Measurements from ENCODE around the gene BMP5.

BMP5 gene

GRCh38 chr6:55874316-55874715 is 1.1 kb downstream of the BMP5 start:
- FAIRE-seq (no peak), DNase-seq (ENCODE audit: low spot score) (no peak)

- no peak for FAIRE-seq
- DNase-seq (ENCODE audit: low spot score), result no peak
These were observed 2.5 kb downstream of the BMP5 start for GRCh38 chr6:55872866-55873265.

- DNase-seq (ENCODE audit: low spot score), result no peak
- no peak for FAIRE-seq
These were observed 5.1 kb downstream of the BMP5 start for GRCh38 chr6:55870181-55870813.

DNA sequence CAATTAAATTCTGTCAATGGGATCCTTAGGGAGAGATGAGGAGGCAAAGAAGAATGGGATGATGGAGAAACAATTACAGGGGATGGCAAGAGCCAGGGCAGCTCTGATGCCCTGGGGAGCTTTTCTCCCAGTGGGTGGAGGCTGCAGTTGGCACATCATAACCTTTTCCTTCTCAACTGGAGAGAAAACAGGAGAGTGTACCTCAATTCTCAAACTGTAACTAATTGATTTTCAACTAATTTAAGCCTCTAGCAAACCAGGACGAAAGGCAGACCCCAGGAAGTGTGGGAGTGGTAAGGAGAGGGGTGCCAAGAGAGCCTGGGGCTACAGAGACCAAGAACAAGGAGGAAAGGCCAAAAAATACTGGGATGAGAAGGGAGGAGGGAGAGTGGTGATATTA is 5.7 kb downstream of the BMP5 start:
- FAIRE-seq, result no peak
- peak; percentile 14 for DNase-seq (ENCODE audit: low spot score)

GRCh38 chr6:55868771-55869479 is 6.5 kb downstream of the BMP5 start:
- FAIRE-seq, result peak; percentile 97
- DNase-seq (ENCODE audit: low spot score), result peak; percentile 82

DNA sequence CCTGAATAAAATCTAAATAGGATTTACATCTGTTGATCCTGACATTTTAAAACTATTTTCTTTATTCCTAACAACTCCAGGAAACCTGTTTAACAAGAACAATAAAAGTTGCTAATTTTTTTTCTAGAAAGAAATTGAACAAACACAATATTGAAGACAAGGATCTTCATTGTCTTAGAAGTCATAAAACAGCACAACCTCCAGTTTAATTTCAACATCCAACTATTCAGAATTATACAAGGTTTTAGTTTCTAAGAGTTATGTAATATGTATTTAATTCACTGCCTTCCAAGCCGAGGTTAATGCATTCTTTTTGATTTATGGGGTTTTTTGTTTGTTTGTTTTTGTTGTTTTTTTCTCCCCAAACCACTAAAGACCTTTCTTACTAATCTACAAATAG is 7.2 kb downstream of the BMP5 start:
- no peak for FAIRE-seq

DNA sequence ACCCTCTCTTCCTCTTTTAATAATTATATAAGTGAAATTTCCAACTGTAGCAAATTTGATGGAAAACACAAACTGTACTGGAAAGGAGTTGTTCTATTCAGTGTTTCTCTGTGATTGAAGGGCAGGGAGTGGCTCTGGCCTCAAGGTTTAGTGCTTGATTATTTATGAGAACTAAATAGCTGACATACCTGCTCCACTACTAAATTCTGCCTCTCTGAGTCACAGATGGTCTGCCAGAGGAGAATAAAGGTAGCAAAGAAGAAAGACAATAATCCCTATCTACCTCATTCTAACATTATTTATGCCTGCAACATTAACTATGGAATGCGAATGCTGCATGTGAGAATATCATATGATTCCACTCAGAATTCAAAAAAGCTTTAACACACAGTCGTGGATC is 9.3 kb downstream of the BMP5 start:
- peak; percentile 66 for DNase-seq (ENCODE audit: low spot score)
- FAIRE-seq, result peak; percentile 32

More for the DNA sequence above, 7.2 kb downstream of the BMP5 start:
- no peak for DNase-seq (ENCODE audit: low spot score)

GRCh38 chr6:55853008-55854001 is 22.1 kb downstream of the BMP5 start:
- no peak for FAIRE-seq

DNA sequence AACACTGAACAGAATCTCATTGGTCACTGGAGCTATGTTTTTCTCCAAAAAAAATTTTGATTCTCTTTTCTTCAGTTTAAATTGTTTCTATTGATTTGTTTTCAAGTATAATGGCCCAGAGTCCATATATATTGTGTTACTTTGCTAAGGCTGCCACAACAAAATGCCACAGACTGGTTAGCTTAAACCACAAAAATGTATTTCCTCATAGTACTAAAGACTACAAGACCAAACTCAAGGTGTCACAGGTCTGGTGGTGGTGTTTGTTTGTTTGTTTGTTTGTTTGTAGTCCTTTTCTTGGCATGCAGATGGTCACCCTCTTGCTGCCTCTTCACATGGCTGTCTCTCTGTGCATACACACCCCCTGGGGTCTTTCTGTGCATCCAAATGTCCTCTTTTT is 34.0 kb downstream of the BMP5 start:
- FAIRE-seq, result no peak

More at GRCh38 chr6:55853008-55854001, 22.1 kb downstream of the BMP5 start:
- DNase-seq (ENCODE audit: low spot score), result no peak

GRCh38 chr6:55839080-55839479 is 36.3 kb downstream of the BMP5 start:
- DNase-seq (ENCODE audit: low spot score) (no peak), FAIRE-seq (no peak)

More for the DNA sequence above, 34.0 kb downstream of the BMP5 start:
- no peak for DNase-seq (ENCODE audit: low spot score)

DNA sequence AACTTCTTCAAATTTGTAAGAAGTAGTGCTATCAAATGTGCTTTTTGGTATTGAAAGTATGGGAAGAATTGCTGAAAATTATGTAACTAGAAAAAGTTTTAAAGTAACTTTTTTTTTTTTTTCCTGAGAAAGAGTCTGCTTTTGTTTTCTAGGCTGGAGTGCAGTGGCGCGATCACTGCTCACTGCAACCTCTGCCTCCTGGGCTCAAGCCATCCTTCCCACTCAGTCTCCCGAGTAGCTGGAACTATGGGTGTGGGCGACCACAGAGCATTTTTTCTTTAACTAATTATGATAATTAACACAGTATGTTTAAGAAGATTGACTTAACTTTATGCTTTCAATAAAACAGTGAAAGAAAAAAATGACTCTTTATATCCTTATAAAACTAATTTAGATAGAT is 38.4 kb downstream of the BMP5 start:
- FAIRE-seq (no peak), DNase-seq (ENCODE audit: low spot score) (no peak)

DNA sequence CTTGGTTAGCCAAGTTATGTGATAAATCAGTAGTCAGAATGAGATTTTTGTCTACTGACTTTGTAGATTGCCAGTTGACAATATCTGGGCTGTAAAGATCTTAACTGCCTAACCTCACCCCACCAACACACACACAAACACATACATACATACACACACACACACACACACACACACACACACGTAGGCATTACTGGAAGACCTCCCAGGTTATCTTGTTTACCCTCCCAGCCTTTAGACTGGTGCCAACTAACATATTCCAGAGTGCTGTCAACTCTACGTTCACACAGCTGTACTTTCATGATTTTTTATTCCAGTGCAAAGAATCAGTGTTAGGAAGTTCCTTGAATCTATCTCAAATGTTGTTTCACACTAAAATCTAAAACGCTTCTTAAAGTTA is 38.9 kb downstream of the BMP5 start:
- DNase-seq (ENCODE audit: low spot score) (no peak), FAIRE-seq (no peak)

DNA sequence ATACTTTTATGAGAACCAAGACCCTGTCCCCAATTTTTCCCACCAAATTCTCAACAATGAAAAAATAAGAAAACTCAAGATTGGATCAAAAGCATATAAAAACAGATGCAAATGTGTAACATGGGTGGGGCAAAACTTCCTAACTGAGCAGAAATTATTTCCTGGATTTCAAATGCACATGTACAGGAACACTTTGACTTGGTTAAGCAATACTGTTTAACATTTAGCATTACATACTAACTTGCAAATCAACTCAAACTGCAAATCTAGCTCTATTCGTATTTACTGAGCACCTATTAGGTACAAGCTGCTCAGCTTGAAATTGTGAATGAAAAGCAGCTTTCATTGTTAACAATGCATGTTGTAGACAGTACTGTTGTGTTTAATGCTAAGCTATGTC is 40.2 kb downstream of the BMP5 start:
- no peak for DNase-seq (ENCODE audit: low spot score)
- FAIRE-seq, result no peak

- no peak for FAIRE-seq
- DNase-seq (ENCODE audit: low spot score), result no peak
These were observed 42.1 kb downstream of the BMP5 start for GRCh38 chr6:55833284-55833683.

DNA sequence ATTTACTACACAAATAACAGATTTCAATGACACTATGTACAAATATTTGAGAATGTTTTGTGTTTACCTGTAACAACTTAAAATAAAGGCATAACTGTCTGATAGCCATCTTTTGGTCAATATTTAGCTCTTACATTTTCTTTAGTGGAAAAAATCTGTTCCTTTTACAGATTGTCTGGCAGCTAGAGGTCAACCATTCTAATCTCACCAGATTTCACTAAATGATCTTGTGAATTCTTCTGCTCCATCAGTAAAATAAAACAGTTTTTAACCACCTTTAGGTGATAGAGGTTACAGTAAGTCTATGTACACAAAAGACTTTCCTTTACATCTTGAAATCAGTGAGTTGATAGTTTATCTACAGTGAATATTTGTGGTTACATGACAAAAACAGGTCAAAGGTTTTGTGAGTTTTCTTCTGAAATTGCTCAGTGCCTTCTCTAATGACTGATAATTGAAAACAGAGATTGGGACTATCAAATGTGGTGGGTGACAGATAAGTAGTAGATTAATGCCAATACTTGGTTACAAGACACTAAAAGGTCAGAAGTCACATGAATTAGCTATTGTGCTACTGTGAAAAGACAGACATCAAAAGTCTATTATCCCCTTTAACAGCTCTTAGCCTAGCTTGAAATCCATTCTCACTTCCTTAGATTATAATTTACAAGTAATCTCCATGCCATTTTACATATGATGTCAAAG is 47.4 kb downstream of the BMP5 start:
- FAIRE-seq, result peak; percentile 5
- DNase-seq (ENCODE audit: low spot score), result no peak

GRCh38 chr6:55826941-55827340 is 48.4 kb downstream of the BMP5 start:
- DNase-seq (ENCODE audit: low spot score), result no peak
- no peak for FAIRE-seq

DNA sequence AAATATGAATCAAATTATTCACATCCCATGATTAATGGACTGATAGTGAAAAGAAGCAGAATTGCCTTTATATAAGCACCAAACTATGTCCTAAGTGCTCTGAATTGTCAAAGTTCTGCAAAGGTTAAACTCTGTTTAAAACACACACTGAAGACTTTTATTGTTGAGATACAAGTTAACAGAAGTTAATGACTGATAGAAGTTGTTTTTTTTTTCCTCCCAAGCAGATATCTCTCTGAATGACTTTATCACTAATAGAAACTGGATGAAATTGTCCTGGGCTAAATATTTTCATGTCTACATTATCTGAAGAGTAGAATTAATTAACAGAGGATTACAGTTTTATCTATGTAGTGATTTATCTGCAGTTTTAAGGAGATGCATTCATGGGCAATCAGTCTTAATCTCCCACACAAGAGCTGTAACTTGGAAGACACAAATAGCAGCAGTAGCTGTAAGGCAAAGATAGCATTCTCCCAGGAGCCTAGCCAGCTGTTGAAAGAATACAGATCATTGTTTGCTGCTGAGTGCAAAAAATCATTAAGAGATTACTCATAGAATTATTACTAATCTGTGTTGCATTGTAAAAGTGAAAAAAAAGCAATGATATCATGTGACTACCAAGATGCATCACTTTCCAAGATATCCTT is 49.9 kb downstream of the BMP5 start:
- FAIRE-seq, result peak; percentile 84
- DNase-seq (ENCODE audit: low spot score), result peak; percentile 53

DNA sequence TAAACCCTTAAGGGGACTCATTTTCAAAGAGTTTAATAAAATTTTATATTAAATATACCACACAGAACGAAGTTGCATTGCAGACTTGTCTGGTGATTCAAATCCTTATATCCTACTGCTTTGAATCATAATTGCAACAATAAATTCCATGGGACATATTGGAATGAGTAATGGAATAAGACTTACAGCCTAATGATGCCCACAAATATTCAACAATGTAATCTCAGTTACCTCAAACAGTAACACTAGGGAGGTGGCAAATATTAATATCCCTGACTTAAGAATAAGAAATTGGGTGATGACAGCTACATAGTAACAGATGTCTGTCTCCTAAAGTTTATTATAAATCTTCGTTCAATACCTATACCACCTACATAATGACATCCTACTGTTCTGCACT is 52.6 kb downstream of the BMP5 start:
- FAIRE-seq (no peak), DNase-seq (ENCODE audit: low spot score) (peak; percentile 11)

GRCh38 chr6:55822005-55822404 is 53.4 kb downstream of the BMP5 start:
- FAIRE-seq (no peak), DNase-seq (ENCODE audit: low spot score) (no peak)

DNA sequence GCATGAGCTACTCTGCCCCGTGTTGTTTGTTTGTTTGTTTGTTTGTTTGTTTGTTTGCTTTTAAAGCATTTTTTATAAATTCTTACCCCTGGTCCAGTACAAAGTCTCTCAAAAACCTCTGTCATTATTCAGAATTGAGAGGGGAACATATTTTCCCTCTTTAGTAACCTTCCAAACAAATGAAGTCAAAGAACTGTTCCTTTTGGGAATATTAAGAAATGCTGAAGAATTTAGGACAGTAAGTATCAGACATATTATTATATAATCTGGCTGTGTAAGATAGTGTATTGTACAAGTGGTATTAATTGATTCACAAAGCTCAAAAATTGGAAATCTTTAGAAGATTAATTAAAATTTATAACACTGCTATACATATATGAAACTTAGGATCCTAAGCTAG is 54.7 kb downstream of the BMP5 start:
- DNase-seq (ENCODE audit: low spot score) (no peak), FAIRE-seq (no peak)

- FAIRE-seq (no peak), DNase-seq (ENCODE audit: low spot score) (peak; percentile 21)
These were observed 55.6 kb downstream of the BMP5 start for GRCh38 chr6:55819811-55820210.

Measured in urothelium cell line (cell line).